Endothelial cell of umbilical vein (primary cell): Measurements from ENCODE around the gene SCYL1. TPM values are rescaled to one million over a fixed set of nuclear protein-coding genes. Genes with fewer than 3 reads are reported as not detected.

Experiments used
- BruUV-seq: library from RNA; stranded (reverse); fragments of 400-500 nt; replicated peaks from 2 replicates; lab custom pipeline; 2021; lab: Mats Ljungman, UMichigan
- CTCF ChIA-PET: fragments of 300-600, 350-600 bp; sonication (Branson Sonifier 250); formaldehyde crosslinking; loops from one replicate; lab custom pipeline; 2021; ENCODE audit warnings: antibody characterized with exemption, inconsistent platforms; lab: Charles Lee
- POLR2A ChIA-PET: fragments of 300-600, 350-600 bp; sonication (Branson Sonifier 250); formaldehyde crosslinking; loops from one replicate; lab custom pipeline; 2021; ENCODE audit warnings: antibody characterized with exemption, inconsistent platforms; lab: Charles Lee
- DNase-seq: peaks from one replicate; pipeline ENCODE4 v3.0.0-alpha.2; 2011; ENCODE audit warnings: low read depth, low spot score
- FAIRE-seq: peaks from 2 replicates; lab custom pipeline; 2011; peaks lifted over from hg19 to GRCh38; lab: Jason Lieb, UNC
- H2AFZ ChIP-seq: 2 replicates; pipeline ENCODE4 v1.6.0; 2012; ENCODE audit warnings: low read depth, low read length, control low read depth, inconsistent platforms
- H3K27ac ChIP-seq: 2 replicates; pipeline ENCODE4 v1.5.1; 2011; ENCODE audit warnings: low read depth, mild to moderate bottlenecking, control low read depth, low read length, moderate library complexity; ENCODE audit not compliant: insufficient read depth
- H3K27me3 ChIP-seq, 2 experiments: 2 replicates each; pipeline versions ENCODE4 v1.6.0 to v1.6.1; 2011; ENCODE audit warnings: low read length in 2 of 2, mixed read lengths in 1 of 2; ENCODE audit not compliant: control insufficient read depth in 2 of 2, insufficient read depth in 2 of 2
- H3K36me3 ChIP-seq, 2 experiments: 2 replicates in 1 of 2; 3 replicates in 1 of 2; pipeline ENCODE4 v1.5.1; 2011; ENCODE audit warnings: low read length in 2 of 2, mild to moderate bottlenecking in 1 of 2, moderate library complexity in 1 of 2; ENCODE audit not compliant: control insufficient read depth in 2 of 2, insufficient read depth in 2 of 2; ENCODE audit errors: extremely low read depth in 1 of 2
- H3K4me1 ChIP-seq: 3 replicates; pipeline ENCODE4 v1.5.1; 2011; ENCODE audit warnings: mild to moderate bottlenecking, low read length; ENCODE audit not compliant: control insufficient read depth, insufficient read depth; ENCODE audit errors: extremely low read depth
- H3K4me2 ChIP-seq: 2 replicates; pipeline ENCODE4 v1.6.1; 2011; ENCODE audit warnings: low read length, control low read depth, mixed read lengths; ENCODE audit not compliant: insufficient read depth
- H3K4me3 ChIP-seq, 3 experiments: fragments of 200-600 bp in 1 of 3; sonication (generic), shearing (Covaris generic) in 1 of 3; replicated peaks in 1 of 3; 2 replicates each; pipeline ENCODE4 v1.5.1; 2011 to 2016; ENCODE audit warnings: control low read depth in 3 of 3, low read length in 3 of 3, mild to moderate bottlenecking in 2 of 3, inconsistent platforms in 1 of 3, low read depth in 1 of 3, moderate library complexity in 1 of 3; ENCODE audit not compliant: insufficient read depth in 1 of 3
- H3K79me2 ChIP-seq: 2 replicates; pipeline ENCODE4 v1.6.0; 2012; ENCODE audit warnings: low read length, inconsistent platforms; ENCODE audit not compliant: control insufficient read depth, insufficient read depth
- H3K9ac ChIP-seq: replicated peaks from 2 replicates; pipeline ENCODE3; 2011; ENCODE audit warnings: low read length, control low read depth; ENCODE audit not compliant: insufficient read depth; ENCODE audit errors: extremely low read depth
- H3K9me1 ChIP-seq: replicated peaks from 3 replicates; pipeline ENCODE4 v1.6.0; 2011; ENCODE audit warnings: mild to moderate bottlenecking, low read length; ENCODE audit not compliant: control insufficient read depth, insufficient read depth; ENCODE audit errors: extremely low read depth
- H3K9me3 ChIP-seq: replicated peaks from 2 replicates; pipeline ENCODE4 v1.5.1; 2012; ENCODE audit warnings: low read length, inconsistent platforms; ENCODE audit not compliant: control insufficient read depth, insufficient read depth
- H4K20me1 ChIP-seq: replicated peaks from 2 replicates; pipeline ENCODE3; 2011; ENCODE audit warnings: mild to moderate bottlenecking, low read length; ENCODE audit not compliant: control insufficient read depth, insufficient read depth; ENCODE audit errors: extremely low read depth
- CTCF ChIP-seq, 2 donors: IDR thresholded peaks; 1 replicate in 1 of 2; 2 replicates in 1 of 2; pipeline ENCODE4 v1.5.1; 2011; ENCODE audit warnings: low read length in 2 of 2, mild to moderate bottlenecking in 2 of 2, moderate library complexity in 2 of 2, control low read depth in 1 of 2, inconsistent platforms in 1 of 2, low read depth in 1 of 2; ENCODE audit not compliant: insufficient read depth in 1 of 2; ENCODE audit errors: extremely low read depth in 1 of 2
- EZH2 ChIP-seq: IDR thresholded peaks from 2 replicates; pipeline ENCODE4 v1.6.1; 2012; ENCODE audit warnings: borderline replicate concordance, low read depth, mild to moderate bottlenecking, moderate library complexity, low read length, inconsistent platforms; ENCODE audit not compliant: severe bottlenecking
- FOS ChIP-seq: IDR thresholded peaks from 2 replicates; pipeline ENCODE4 v1.6.1; 2011; ENCODE audit warnings: mild to moderate bottlenecking, low read length, moderate library complexity, borderline replicate concordance; ENCODE audit not compliant: insufficient read depth
- GATA2 ChIP-seq: IDR thresholded peaks from 2 replicates; pipeline ENCODE4 v1.7.0; 2011; ENCODE audit warnings: low read depth, mild to moderate bottlenecking, moderate library complexity, mixed read lengths, low read length; ENCODE audit not compliant: insufficient read length, insufficient read depth
- JUN ChIP-seq: IDR thresholded peaks from 2 replicates; pipeline ENCODE4 v1.6.1; 2011; ENCODE audit warnings: borderline replicate concordance, low read depth; ENCODE audit not compliant: insufficient read length, insufficient read depth
- MAX ChIP-seq: IDR thresholded peaks from 2 replicates; pipeline ENCODE4 v1.6.1; 2011; ENCODE audit not compliant: insufficient read depth, insufficient read length
- POLR2A ChIP-seq: IDR thresholded peaks from 2 replicates; pipeline ENCODE4 v1.6.1; 2012; ENCODE audit warnings: low read depth, mild to moderate bottlenecking, control low read depth, low read length
- POLR2AphosphoS5 ChIP-seq: IDR thresholded peaks from 2 replicates; pipeline ENCODE4 v1.6.1; 2012; ENCODE audit warnings: low read depth, mild to moderate bottlenecking, control low read depth, low read length, moderate library complexity; ENCODE audit not compliant: insufficient read depth
- dilution Hi-C: fragments of 300-500 bp; cut with MboI; formaldehyde crosslinking; loops from one replicate; pipeline ENCODE4 v1.15.0; 2019; ENCODE audit warnings: low sequenced_read_pairs; ENCODE audit not compliant: extremely low pct_ligation_motif_present
- intact Hi-C: fragments of 100-400 bp; cut with micrococcal nuclease; formaldehyde crosslinking; loops from one replicate; pipeline ENCODE4 v1.10.0; 2022
- polyA plus RNA-seq, 4 experiments: library from polyadenylated mRNA; depleted of rRNA in 3 of 4; stranded (reverse) in 3 of 4; unstranded in 1 of 4; fragments of >200 nt; gene quantifications; 2 replicates each; pipeline versions ENCODE4 v1.2.1 to v1.2.3, GENCODE V29; 2011 to 2012; ENCODE audit warnings: missing spikeins in 1 of 4
- total RNA-seq: library from RNA; stranded (reverse); gene quantifications from 2 replicates; pipeline ENCODE4 v1.2.3, GENCODE V29; 2021

Gene SCYL1
- total and polyA plus RNA-seq, 2 donors (not counting 3 experiments of a cell fraction or from before 2014, with no cell fraction given), result 88.2 to 126 TPM

- TF ChIP-seq POLR2AphosphoS5, result no peak
- no peak for TF ChIP-seq CTCF (IDR thresholded peaks at IDR 0.05; ENCODE audit: extremely low read depth in 1 of 2, insufficient read depth in 1 of 2, low read depth in 1 of 2, low read length in 2 of 2)
- TF ChIP-seq FOS, result no peak
- no peak for TF ChIP-seq GATA2
- TF ChIP-seq MAX, result no peak
- no peak for TF ChIP-seq EZH2
- TF ChIP-seq POLR2A, result no peak
- no peak for TF ChIP-seq JUN
- H3K27me3 ChIP-seq, result no peaks in the 10 kb centered on the region
- POLR2A ChIA-PET, result interaction anchor here (1.3 to 13.9 kb wide), 5 partner anchors 12 to 82 kb away, joined by 3 to 283 read pairs (median 30); no protein-coding TSS in a partner anchor
- H3K4me2 ChIP-seq, result peak overlapping the region; percentile 97
- peaks cover 34% of the 10 kb centered on the region for H3K4me1 ChIP-seq
- no peaks in the 10 kb centered on the region for H3K9me1 ChIP-seq
- peaks cover 89% of the 10 kb centered on the region for H3K79me2 ChIP-seq
- no peak overlapping the region for H2AFZ ChIP-seq
- H4K20me1 ChIP-seq, result peaks cover 20% of the 10 kb centered on the region
- H3K27ac ChIP-seq, result peak overlapping the region; percentile 89
- peak overlapping the region; percentile 95 for H3K9ac ChIP-seq
- intact Hi-C loops, result no loop called here
- H3K9me3 ChIP-seq, result no peaks in the 10 kb centered on the region
- DNase-seq (no peak), FAIRE-seq (no peak)
- dilution Hi-C loops, result no loop called here
- BruUV-seq, result no TSS peak
- CTCF ChIA-PET, result interaction anchor here (1.9 to 6.9 kb wide), 3 partner anchors 12 to 29 kb away, joined by 7 to 80 read pairs (median 9); no protein-coding TSS in a partner anchor
- H3K36me3 ChIP-seq, result peaks cover 22 to 32% of the 10 kb centered on the region in 2 experiments
- H3K4me3 ChIP-seq, result peak overlapping the region; percentile 67 to 98 (median 91)
Measured at GRCh38 chr11:65501186-65501471, 23.8 kb upstream of the SCYL1 start.
